Uterus (tissue), 2 donors: ENCODE data around the gene AADACL4.

Experiments used
- POLR2A ChIP-seq, 2 donors: fragments of 450-650 bp; IDR thresholded peaks; one replicate each; pipeline ENCODE4 v1.6.1; 2016; ENCODE audit warnings: antibody characterized with exemption in 2 of 2, mild to moderate bottlenecking in 1 of 2, moderate library complexity in 1 of 2
- TF ChIP-seq, protein P1 (sequence below), 4 experiments: fragments of 200-600 bp in 2 of 4; fragments of 450-650 bp in 2 of 4; sonication (generic) in 2 of 4; IDR thresholded peaks; one replicate each; pipeline ENCODE4 v1.5.1; 2016 to 2019; ENCODE audit warnings: antibody characterized with exemption in 4 of 4, mild to moderate bottlenecking in 2 of 4, moderate library complexity in 1 of 4

GRCh38 chr1:12696658-12697057 lies 52.8 kb downstream of the AADACL4 start:
- TF ChIP-seq POLR2A (IDR thresholded peaks at IDR 0.05) = no peak
- TF ChIP-seq, protein P1, sequence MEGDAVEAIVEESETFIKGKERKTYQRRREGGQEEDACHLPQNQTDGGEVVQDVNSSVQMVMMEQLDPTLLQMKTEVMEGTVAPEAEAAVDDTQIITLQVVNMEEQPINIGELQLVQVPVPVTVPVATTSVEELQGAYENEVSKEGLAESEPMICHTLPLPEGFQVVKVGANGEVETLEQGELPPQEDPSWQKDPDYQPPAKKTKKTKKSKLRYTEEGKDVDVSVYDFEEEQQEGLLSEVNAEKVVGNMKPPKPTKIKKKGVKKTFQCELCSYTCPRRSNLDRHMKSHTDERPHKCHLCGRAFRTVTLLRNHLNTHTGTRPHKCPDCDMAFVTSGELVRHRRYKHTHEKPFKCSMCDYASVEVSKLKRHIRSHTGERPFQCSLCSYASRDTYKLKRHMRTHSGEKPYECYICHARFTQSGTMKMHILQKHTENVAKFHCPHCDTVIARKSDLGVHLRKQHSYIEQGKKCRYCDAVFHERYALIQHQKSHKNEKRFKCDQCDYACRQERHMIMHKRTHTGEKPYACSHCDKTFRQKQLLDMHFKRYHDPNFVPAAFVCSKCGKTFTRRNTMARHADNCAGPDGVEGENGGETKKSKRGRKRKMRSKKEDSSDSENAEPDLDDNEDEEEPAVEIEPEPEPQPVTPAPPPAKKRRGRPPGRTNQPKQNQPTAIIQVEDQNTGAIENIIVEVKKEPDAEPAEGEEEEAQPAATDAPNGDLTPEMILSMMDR (IDR thresholded peaks at IDR 0.05) = no peak
